Left ventricle myocardium inferior (tissue), 1 donor: ENCODE results near the gene BTG4. TPM values are rescaled to one million over a fixed set of nuclear protein-coding genes. Genes with fewer than 3 reads are reported as not detected.

Source experiments
- DNase-seq: peaks from one replicate; pipeline ENCODE4 v3.0.0-alpha.2; 2020
- H3K27ac ChIP-seq: fragments of 200-600 bp; replicated peaks from 2 replicates; pipeline ENCODE4 v1.8.0; 2021
- H3K27me3 ChIP-seq: fragments of 200-600 bp; 2 replicates; pipeline ENCODE4 v1.8.0; 2021; ENCODE audit warnings: low read depth
- H3K36me3 ChIP-seq: fragments of 200-600 bp; 2 replicates; pipeline ENCODE4 v1.8.0; 2021
- H3K4me1 ChIP-seq: fragments of 200-600 bp; 2 replicates; pipeline ENCODE4 v1.8.0; 2021
- H3K4me3 ChIP-seq: fragments of 200-600 bp; 2 replicates; pipeline ENCODE4 v1.8.0; 2021; ENCODE audit warnings: mild to moderate bottlenecking, moderate library complexity
- H3K9me3 ChIP-seq: fragments of 200-600 bp; replicated peaks from 2 replicates; pipeline ENCODE4 v1.8.0; 2021
- intact Hi-C: fragments of 100-400 bp; cut with micrococcal nuclease; formaldehyde crosslinking; loops from one replicate; pipeline ENCODE4 v1.11.0; 2022
- total RNA-seq: library from RNA; stranded (reverse); fragmentation: NEBNext Ultra II Directional; extraction: Animal tissue kit (Norgen Biotek cat#: 25700); gene quantifications from one replicate; pipeline ENCODE4 v1.2.1, GENCODE V29; 2021
- TF ChIP-seq, protein P1 (sequence below): fragments of 200-600 bp; IDR thresholded peaks from 2 replicates; pipeline ENCODE4 v1.8.0; 2021; ENCODE audit warnings: antibody characterized with exemption, mild to moderate bottlenecking, borderline replicate concordance
- donor health status: DM: no; HTN: yes; CAD: no; lungs with severe emphysema.

The BTG4 gene
- total RNA-seq, 1 donor from 2014 or later: not detected

DNA sequence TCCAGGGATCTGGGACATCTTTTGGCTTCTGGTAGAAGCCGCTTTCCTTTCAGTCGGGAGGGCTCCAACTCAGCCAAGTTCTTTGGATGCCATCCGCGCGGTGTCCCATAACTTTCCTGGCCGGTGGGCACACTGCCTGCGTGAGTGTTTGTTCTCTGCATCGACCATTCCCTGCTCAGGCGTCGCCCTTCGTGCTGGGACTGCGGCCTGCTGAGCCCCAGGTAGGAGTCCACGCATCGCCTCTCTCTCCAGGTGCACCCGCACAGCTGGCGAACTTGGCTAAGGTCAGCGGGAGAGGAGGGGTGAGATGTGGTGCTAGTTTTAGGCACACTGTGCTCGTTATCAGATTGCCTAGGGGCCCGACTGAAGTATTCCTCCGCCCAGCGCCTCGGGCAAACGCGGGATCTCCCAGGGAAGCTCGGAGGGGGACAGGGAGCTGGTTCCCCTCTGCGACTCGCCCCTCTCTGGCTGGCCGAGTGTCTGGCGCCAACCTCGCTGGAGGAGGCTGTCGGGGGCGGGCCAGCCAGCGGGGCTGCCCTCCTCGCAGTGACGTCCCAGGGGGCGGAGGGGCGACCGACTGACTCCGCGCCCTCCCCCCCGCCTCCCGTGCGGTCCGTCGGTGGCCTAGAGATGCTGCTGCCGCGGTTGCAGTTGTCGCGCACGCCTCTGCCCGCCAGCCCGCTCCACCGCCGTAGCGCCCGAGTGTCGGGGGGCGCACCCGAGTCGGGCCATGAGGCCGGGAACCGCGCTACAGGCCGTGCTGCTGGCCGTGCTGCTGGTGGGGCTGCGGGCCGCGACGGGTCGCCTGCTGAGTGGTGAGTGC, 28.1 kb upstream of the BTG4 start, which contains the start of gene LAYN:
Gene LAYN (plus strand): TSS at position 607 of the 823 bp plus-strand sequence. CDS start 124 bp downstream, at position 731.
- TF ChIP-seq, protein P1, sequence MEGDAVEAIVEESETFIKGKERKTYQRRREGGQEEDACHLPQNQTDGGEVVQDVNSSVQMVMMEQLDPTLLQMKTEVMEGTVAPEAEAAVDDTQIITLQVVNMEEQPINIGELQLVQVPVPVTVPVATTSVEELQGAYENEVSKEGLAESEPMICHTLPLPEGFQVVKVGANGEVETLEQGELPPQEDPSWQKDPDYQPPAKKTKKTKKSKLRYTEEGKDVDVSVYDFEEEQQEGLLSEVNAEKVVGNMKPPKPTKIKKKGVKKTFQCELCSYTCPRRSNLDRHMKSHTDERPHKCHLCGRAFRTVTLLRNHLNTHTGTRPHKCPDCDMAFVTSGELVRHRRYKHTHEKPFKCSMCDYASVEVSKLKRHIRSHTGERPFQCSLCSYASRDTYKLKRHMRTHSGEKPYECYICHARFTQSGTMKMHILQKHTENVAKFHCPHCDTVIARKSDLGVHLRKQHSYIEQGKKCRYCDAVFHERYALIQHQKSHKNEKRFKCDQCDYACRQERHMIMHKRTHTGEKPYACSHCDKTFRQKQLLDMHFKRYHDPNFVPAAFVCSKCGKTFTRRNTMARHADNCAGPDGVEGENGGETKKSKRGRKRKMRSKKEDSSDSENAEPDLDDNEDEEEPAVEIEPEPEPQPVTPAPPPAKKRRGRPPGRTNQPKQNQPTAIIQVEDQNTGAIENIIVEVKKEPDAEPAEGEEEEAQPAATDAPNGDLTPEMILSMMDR: no peak
- peak within 1 kb of the TSS; percentile 75 for H3K27ac ChIP-seq
- DNase-seq: peak; percentile 46
- intact Hi-C loops: no loop called here
- H3K27me3 ChIP-seq: peaks cover 47% of the 10 kb centered on the region
- H3K4me3 ChIP-seq: peak within 1 kb of the TSS; percentile 72
- H3K9me3 ChIP-seq: no peaks in the 10 kb centered on the region
- H3K4me1 ChIP-seq: peaks cover 31% of the 10 kb centered on the region
- no peaks in the 10 kb centered on the region for H3K36me3 ChIP-seq

DNA sequence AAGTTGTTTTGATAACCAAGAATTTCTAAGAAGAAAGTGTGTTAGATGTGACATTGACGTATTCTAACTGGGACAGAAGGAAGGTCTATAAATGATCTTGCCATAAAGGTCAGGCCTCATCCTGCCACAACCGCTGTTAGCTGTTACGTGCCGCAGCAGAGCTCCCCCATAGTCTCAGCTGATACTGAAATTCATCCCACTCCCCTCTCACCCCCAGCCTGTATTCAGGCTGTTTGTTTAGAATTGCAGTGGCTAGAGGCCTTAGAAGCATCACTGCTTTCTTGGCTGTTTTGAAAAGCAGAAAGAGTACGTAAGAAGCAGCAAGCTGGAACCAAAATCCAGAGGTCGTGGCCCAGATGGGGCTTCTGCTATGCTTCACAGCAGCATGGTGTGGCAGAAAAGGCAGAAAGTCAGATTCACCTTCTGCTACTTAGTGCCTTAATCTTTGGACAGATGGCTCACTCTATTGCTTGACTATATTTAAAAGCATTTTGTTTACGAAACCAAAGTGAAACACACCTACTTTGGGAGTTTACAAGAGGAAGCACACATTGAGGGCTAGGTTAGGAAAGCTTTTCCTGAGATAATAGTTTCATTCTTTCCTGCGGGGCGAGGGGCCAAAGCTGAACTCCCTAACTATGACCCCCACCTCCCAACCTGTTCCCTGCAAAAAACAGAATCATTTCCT, 27.4 kb upstream of the BTG4 start:
- Histone ChIP-seq H3K4me1 (peaks cover 31% of the 10 kb centered on the region), H3K4me3 (peak overlapping the region; percentile 72), H3K27me3 (peaks cover 55% of the 10 kb centered on the region), H3K27ac (peak overlapping the region; percentile 75), H3K36me3 (no peaks in the 10 kb centered on the region), H3K9me3 (no peaks in the 10 kb centered on the region)
- DNase-seq: no peak
- intact Hi-C loops: no loop called here
- TF ChIP-seq, protein P1: no peak

DNA sequence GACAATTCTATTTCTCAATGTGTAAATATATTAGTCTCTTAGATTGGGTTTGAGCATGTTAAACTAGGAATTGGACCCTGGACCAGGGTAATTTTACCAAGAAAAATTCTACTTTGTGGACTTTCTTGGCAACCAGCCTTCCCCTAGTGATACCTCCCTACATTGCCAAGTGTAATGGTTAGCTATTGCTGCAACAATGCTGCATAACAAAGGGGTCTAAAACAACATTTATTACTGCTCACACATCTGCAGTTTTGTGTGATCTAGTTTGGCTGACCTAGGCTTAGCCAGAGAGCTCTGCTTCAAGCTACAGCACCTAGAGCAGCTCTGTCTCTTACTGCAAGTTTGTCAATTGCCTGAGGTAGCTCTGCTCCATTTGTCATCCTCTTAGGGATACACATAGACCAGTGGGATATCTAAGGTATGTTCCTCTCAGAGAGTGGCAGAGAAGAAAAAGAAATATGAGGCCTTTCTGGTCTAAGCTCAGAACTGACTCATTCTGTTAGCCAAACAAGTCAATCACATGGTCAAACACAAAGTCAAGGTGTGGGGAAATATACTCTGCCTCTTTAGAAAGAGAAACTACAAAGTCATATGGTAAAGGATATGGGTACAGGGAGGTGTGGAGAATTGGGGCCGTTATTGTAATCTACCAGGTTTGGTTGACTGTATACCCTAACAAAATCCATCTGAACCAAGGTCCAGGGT, 26.4 kb upstream of the BTG4 start:
- intact Hi-C loops: no loop called here

DNA sequence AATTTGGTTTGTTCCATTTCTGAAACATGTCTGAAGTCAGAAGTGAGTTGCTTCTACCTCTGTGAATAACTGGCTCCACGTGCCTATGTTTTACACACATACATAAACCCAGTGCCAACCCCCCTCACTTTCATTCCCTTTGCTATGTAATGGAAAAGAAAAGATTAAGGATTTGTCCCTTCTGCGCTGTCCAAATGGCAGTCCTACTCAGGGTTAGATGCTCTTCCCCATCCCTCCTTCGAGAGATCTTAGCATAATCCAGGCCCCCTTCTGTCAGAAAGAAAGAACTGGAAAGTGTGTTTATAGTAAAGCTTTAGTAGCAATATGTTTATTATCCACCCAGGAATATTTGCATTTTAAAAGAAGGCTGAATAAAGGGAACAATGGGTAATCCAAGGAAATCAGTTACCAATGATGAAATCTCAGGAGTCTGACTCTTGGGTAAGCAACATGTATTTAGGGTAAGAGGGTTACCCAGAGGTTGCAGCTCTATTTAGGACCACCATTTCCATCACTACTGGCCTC, 25.2 kb upstream of the BTG4 start:
- peaks cover 30% of the 10 kb centered on the region for H3K4me1 ChIP-seq
- intact Hi-C loops: no loop called here
- DNase-seq: no peak
- no peaks in the 10 kb centered on the region for H3K9me3 ChIP-seq
- H3K27me3 ChIP-seq: peaks cover 69% of the 10 kb centered on the region
- no peak overlapping the region for H3K27ac ChIP-seq
- H3K36me3 ChIP-seq: no peaks in the 10 kb centered on the region
- no peak overlapping the region for H3K4me3 ChIP-seq
- TF ChIP-seq, protein P1: no peak

More for the DNA sequence above, 26.4 kb upstream of the BTG4 start:
- H3K4me3 ChIP-seq: no peak overlapping the region
- H3K36me3 ChIP-seq: no peaks in the 10 kb centered on the region
- no peak overlapping the region for H3K27ac ChIP-seq
- peaks cover 63% of the 10 kb centered on the region for H3K27me3 ChIP-seq
- TF ChIP-seq, protein P1: no peak
- DNase-seq: no peak
- H3K9me3 ChIP-seq: no peaks in the 10 kb centered on the region
- H3K4me1 ChIP-seq: peaks cover 31% of the 10 kb centered on the region

DNA sequence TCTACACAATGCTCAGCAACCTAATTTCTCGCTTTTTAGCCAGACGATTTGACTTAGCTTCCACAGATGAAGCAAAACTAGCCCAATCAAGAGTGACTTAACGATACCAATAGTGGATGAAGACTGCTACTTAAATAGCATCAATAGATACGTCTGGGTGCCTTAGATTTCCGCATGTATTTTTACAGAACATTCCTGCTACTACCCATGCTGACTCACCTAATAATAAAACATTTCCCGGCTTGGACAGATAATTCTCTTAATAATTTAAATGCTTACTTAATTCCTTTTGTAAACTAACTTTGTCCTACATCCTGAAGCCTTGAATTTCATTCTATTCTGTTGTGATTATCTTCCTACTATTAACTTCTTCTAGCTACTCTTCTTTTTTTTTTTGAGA, 23.1 kb upstream of the BTG4 start:
- Histone ChIP-seq H3K9me3 (no peaks in the 10 kb centered on the region), H3K27ac (no peak overlapping the region), H3K4me1 (peaks cover 9% of the 10 kb centered on the region), H3K36me3 (no peaks in the 10 kb centered on the region), H3K4me3 (no peak overlapping the region), H3K27me3 (peaks cover 62% of the 10 kb centered on the region)
- TF ChIP-seq, protein P1: no peak
- intact Hi-C loops: no loop called here
- no peak for DNase-seq
